ENCODE data around the gene RAMP3. TPM values are rescaled to one million over a fixed set of nuclear protein-coding genes. Genes with fewer than 3 reads are reported as not detected.

RAMP3 gene
- total RNA-seq, 1 experiment from 2014 or later, result not detected

- ChIA-PET CTCF (no interaction called here), POLR2A (ENCODE audit: low non-redundant PET) (no interaction called here)
- TF ChIP-seq CTCF (conservative IDR thresholded peaks at IDR 0.05; ENCODE audit: low read depth, low read length) (no peak), EZH2 (IDR thresholded peaks at IDR 0.05; ENCODE audit: borderline replicate concordance, low read depth, low read length, poor library complexity, severe bottlenecking) (no peak)
- Histone ChIP-seq H3K4me3 (ENCODE audit: low read depth, low read length, poor library complexity, severe bottlenecking) (no peak overlapping the region), H3K36me3 (ENCODE audit: insufficient read depth, low read length, poor library complexity, severe bottlenecking) (no peaks in the 10 kb centered on the region), H3K9me3 (ENCODE audit: low read depth, low read length, poor library complexity, severe bottlenecking) (no peaks in the 10 kb centered on the region), H3K27me3 (replicated peaks; ENCODE audit: insufficient read depth, low read depth, low read length, poor library complexity) (no peaks in the 10 kb centered on the region), H3K27ac (ENCODE audit: low read depth, low read length, poor library complexity, severe bottlenecking) (no peak overlapping the region), H3K4me1 (ENCODE audit: insufficient read depth, low read length, poor library complexity, severe bottlenecking) (no peaks in the 10 kb centered on the region)
- no TSS peak for BruUV-seq (replicated peaks)
- no peak for DNase-seq (ENCODE audit: low spot score)
- intact Hi-C loops (cut with micrococcal nuclease; ENCODE audit: unreplicated experiment), result no loop called here
Measured at GRCh38 chr7:45185028-45185863, 27.7 kb downstream of the RAMP3 start.

- BruUV-seq (replicated peaks), result no TSS peak
- no peak for TF ChIP-seq EZH2 (IDR thresholded peaks at IDR 0.05; ENCODE audit: borderline replicate concordance, low read depth, low read length, poor library complexity, severe bottlenecking)
- no peak for TF ChIP-seq CTCF (conservative IDR thresholded peaks at IDR 0.05; ENCODE audit: low read depth, low read length)
- H3K36me3 ChIP-seq (ENCODE audit: insufficient read depth, low read length, poor library complexity, severe bottlenecking), result no peaks in the 10 kb centered on the region
- H3K9me3 ChIP-seq (ENCODE audit: low read depth, low read length, poor library complexity, severe bottlenecking), result no peaks in the 10 kb centered on the region
- intact Hi-C loops (cut with micrococcal nuclease; ENCODE audit: unreplicated experiment), result no loop called here
- POLR2A ChIA-PET (ENCODE audit: low non-redundant PET), result no interaction called here
- CTCF ChIA-PET, result no interaction called here
- no peak overlapping the region for H3K4me3 ChIP-seq (ENCODE audit: low read depth, low read length, poor library complexity, severe bottlenecking)
- no peaks in the 10 kb centered on the region for H3K4me1 ChIP-seq (ENCODE audit: insufficient read depth, low read length, poor library complexity, severe bottlenecking)
- no peak for DNase-seq (ENCODE audit: low spot score)
- H3K27ac ChIP-seq (ENCODE audit: low read depth, low read length, poor library complexity, severe bottlenecking), result no peak overlapping the region
- no peaks in the 10 kb centered on the region for H3K27me3 ChIP-seq (replicated peaks; ENCODE audit: insufficient read depth, low read depth, low read length, poor library complexity)
Measured at GRCh38 chr7:45185864-45186250, 28.3 kb downstream of the RAMP3 start.

GRCh38 chr7:45186261-45186813 lies 28.7 kb downstream of the RAMP3 start:
- H3K9me3 ChIP-seq (ENCODE audit: low read depth, low read length, poor library complexity, severe bottlenecking), result no peaks in the 10 kb centered on the region
- DNase-seq (ENCODE audit: low spot score), result no peak
- intact Hi-C loops (cut with micrococcal nuclease; ENCODE audit: unreplicated experiment), result no loop called here
- CTCF ChIA-PET, result no interaction called here
- H3K27ac ChIP-seq (ENCODE audit: low read depth, low read length, poor library complexity, severe bottlenecking), result no peak overlapping the region
- H3K27me3 ChIP-seq (replicated peaks; ENCODE audit: insufficient read depth, low read depth, low read length, poor library complexity), result no peaks in the 10 kb centered on the region
- no TSS peak for BruUV-seq (replicated peaks)
- no peaks in the 10 kb centered on the region for H3K4me1 ChIP-seq (ENCODE audit: insufficient read depth, low read length, poor library complexity, severe bottlenecking)
- TF ChIP-seq EZH2 (IDR thresholded peaks at IDR 0.05; ENCODE audit: borderline replicate concordance, low read depth, low read length, poor library complexity, severe bottlenecking) (no peak), CTCF (conservative IDR thresholded peaks at IDR 0.05; ENCODE audit: low read depth, low read length) (no peak)
- POLR2A ChIA-PET (ENCODE audit: low non-redundant PET), result no interaction called here
- no peaks in the 10 kb centered on the region for H3K36me3 ChIP-seq (ENCODE audit: insufficient read depth, low read length, poor library complexity, severe bottlenecking)
- H3K4me3 ChIP-seq (ENCODE audit: low read depth, low read length, poor library complexity, severe bottlenecking), result no peak overlapping the region
